HCT116 (cell line): ENCODE measurements around the gene GIPC3. TPM values are rescaled to one million over a fixed set of nuclear protein-coding genes. Genes with fewer than 3 reads are reported as not detected.

ENCODE experiments used
- ATAC-seq: fragments of 200-7000 bp; cut with Tn5 transposase; 2 replicates; pipeline ENCODE4 v1.9.1; 2020; ENCODE audit warnings: mild to moderate bottlenecking, moderate library complexity
- BruUV-seq: library from RNA; stranded (reverse); fragments of 400-500 nt; replicated peaks from 2 replicates; lab custom pipeline; 2021; lab: Mats Ljungman, UMichigan
- CTCF ChIA-PET: fragments of 300-600 bp; sonication (Branson Sonifier 250); formaldehyde crosslinking; loops from one replicate; lab custom pipeline; 2021; ENCODE audit warnings: antibody characterized with exemption; lab: Charles Lee
- POLR2A ChIA-PET: fragments of 300-600, 350-600 bp; sonication (Branson Sonifier 250); formaldehyde crosslinking; loops from one replicate; lab custom pipeline; 2021; ENCODE audit warnings: antibody characterized with exemption; lab: Charles Lee
- RAD21 ChIA-PET, 2 experiments: fragments of 300-600 bp; sonication (Branson Sonifier 250); formaldehyde crosslinking; loops; one replicate each; lab custom pipeline; 2023; ENCODE audit warnings: low total read pairs in 2 of 2; ENCODE audit not compliant: uncharacterized antibody in 2 of 2, unreplicated experiment in 2 of 2, low non-redundant PET in 1 of 2; lab: Charles Lee
- DNase-seq: peaks from one replicate; pipeline ENCODE4 v3.0.0-alpha.2; 2010; ENCODE audit warnings: low read depth, low spot score
- H2AFZ ChIP-seq: fragments of 200-600 bp; shearing (Covaris generic), sonication (generic); 2 replicates; pipeline ENCODE4 v1.6.1; 2017; ENCODE audit warnings: low read depth, mixed run types, mixed read lengths, antibody characterized with exemption, low read length; ENCODE audit not compliant: poor library complexity, severe bottlenecking
- H3K27ac ChIP-seq: 2 replicates; pipeline ENCODE4 v1.5.1; 2012; ENCODE audit warnings: low read depth, low read length
- H3K27me3 ChIP-seq: fragments of 200-600 bp; sonication (generic); 2 replicates; pipeline ENCODE4 v1.6.1; 2016; ENCODE audit warnings: mixed run types, low read length, mixed read lengths; ENCODE audit not compliant: insufficient read depth
- H3K36me3 ChIP-seq, 2 experiments: fragments of 200-500 bp in 1 of 2; fragments of 200-600 bp in 1 of 2; sonication (Bioruptor generic) in 1 of 2; sonication (generic) in 1 of 2; 2 replicates each; pipeline versions ENCODE4 v1.5.1 to v1.6.1; 2014 to 2016; ENCODE audit warnings: low read length in 2 of 2, inconsistent platforms in 1 of 2, mixed read lengths in 1 of 2, mixed run types in 1 of 2; ENCODE audit not compliant: insufficient read depth in 2 of 2, control insufficient read depth in 1 of 2
- H3K4me1 ChIP-seq, 2 experiments: fragments of 200-600 bp in 1 of 2; sonication (generic) in 1 of 2; 2 replicates each; pipeline versions ENCODE4 v1.5.1 to v1.6.1; 2012 to 2017; ENCODE audit warnings: low read length in 2 of 2, inconsistent platforms in 1 of 2, mild to moderate bottlenecking in 1 of 2, mixed read lengths in 1 of 2, mixed run types in 1 of 2, moderate library complexity in 1 of 2; ENCODE audit not compliant: insufficient read depth in 2 of 2, control insufficient read depth in 1 of 2
- H3K4me2 ChIP-seq: fragments of 200-600 bp; sonication (generic); 2 replicates; pipeline ENCODE4 v1.6.1; 2017; ENCODE audit warnings: mixed run types, low read length, mixed read lengths
- H3K4me3 ChIP-seq, 2 experiments: fragments of 200-600 bp in 1 of 2; sonication (generic) in 1 of 2; replicated peaks in 1 of 2; 2 replicates each; pipeline ENCODE4 v1.5.1; 2011 to 2016; ENCODE audit warnings: low read length in 2 of 2, control low read depth in 1 of 2, low read depth in 1 of 2, mild to moderate bottlenecking in 1 of 2, mixed read lengths in 1 of 2, mixed run types in 1 of 2
- H3K79me2 ChIP-seq: fragments of 200-600 bp; sonication (generic); 2 replicates; pipeline ENCODE4 v1.6.1; 2017; ENCODE audit warnings: mild to moderate bottlenecking, mixed run types, low read length, moderate library complexity, mixed read lengths; ENCODE audit not compliant: insufficient read depth
- H3K9ac ChIP-seq: fragments of 200-600 bp; sonication (generic); 2 replicates; pipeline ENCODE4 v1.6.1; 2016; ENCODE audit warnings: low read length, mixed read lengths
- H3K9me2 ChIP-seq: fragments of 200-600 bp; sonication (generic), shearing (Covaris generic); 2 replicates; pipeline ENCODE4 v1.6.1; 2017; ENCODE audit warnings: mixed run types, mild to moderate bottlenecking, moderate library complexity; ENCODE audit not compliant: insufficient read depth
- H3K9me3 ChIP-seq, 2 experiments: fragments of 200-500 bp in 1 of 2; fragments of 200-600 bp in 1 of 2; sonication (Bioruptor generic) in 1 of 2; sonication (generic) in 1 of 2; 2 replicates each; pipeline ENCODE4 v1.6.1; 2014 to 2017; ENCODE audit warnings: low read length in 2 of 2, mixed read lengths in 2 of 2, inconsistent platforms in 1 of 2, low read depth in 1 of 2, mild to moderate bottlenecking in 1 of 2, mixed run types in 1 of 2, moderate library complexity in 1 of 2; ENCODE audit not compliant: control insufficient read depth in 1 of 2, insufficient read depth in 1 of 2
- H4K20me1 ChIP-seq: fragments of 200-600 bp; sonication (generic), shearing (Covaris generic); 2 replicates; pipeline ENCODE4 v1.6.1; 2017; ENCODE audit warnings: mixed run types, mild to moderate bottlenecking, moderate library complexity; ENCODE audit not compliant: insufficient read depth
- ELF1 ChIP-seq: IDR thresholded peaks from 2 replicates; pipeline ENCODE4 v1.6.1; 2012; ENCODE audit warnings: low read depth, borderline replicate concordance
- EZH2 ChIP-seq: fragments of 200-600 bp; sonication (generic); IDR thresholded peaks from 2 replicates; pipeline ENCODE4 v1.6.1; 2017; ENCODE audit warnings: antibody characterized with exemption, mixed run types
- FOSL1 ChIP-seq: IDR thresholded peaks from 2 replicates; pipeline ENCODE4 v1.6.1; 2012; ENCODE audit warnings: low read depth
- POLR2AphosphoS5 ChIP-seq: IDR thresholded peaks from 2 replicates; pipeline ENCODE4 v1.6.1; 2011; ENCODE audit warnings: mild to moderate bottlenecking, low read depth, low read length, moderate library complexity
- RAD21 ChIP-seq: IDR thresholded peaks from 2 replicates; pipeline ENCODE4 v1.6.1; 2012; ENCODE audit warnings: low read depth, mild to moderate bottlenecking
- SP1 ChIP-seq: IDR thresholded peaks from 2 replicates; pipeline ENCODE4 v1.6.1; 2012; ENCODE audit warnings: low read depth
- SRF ChIP-seq: IDR thresholded peaks from 2 replicates; pipeline ENCODE4 v1.6.1; 2012; ENCODE audit warnings: low read depth
- TCF7L2 ChIP-seq: IDR thresholded peaks from 2 replicates; pipeline ENCODE4 v1.7.0; 2011; ENCODE audit warnings: borderline replicate concordance, inconsistent platforms; ENCODE audit not compliant: insufficient read depth, insufficient read length; ENCODE audit errors: extremely low read depth
- ZNF274 ChIP-seq: fragments of 200-500 bp; sonication (Bioruptor generic); IDR thresholded peaks from 2 replicates; pipeline ENCODE4 v1.6.1; 2014; ENCODE audit warnings: mild to moderate bottlenecking, low read depth, low read length, inconsistent platforms
- intact Hi-C: fragments of 100-400 bp; cut with micrococcal nuclease; formaldehyde crosslinking; loops from 2 replicates; pipeline ENCODE4 v1.10.0; 2022
- total RNA-seq: library from RNA; stranded (reverse); gene quantifications from one replicate; pipeline ENCODE4 v1.2.1, GENCODE V29; 2021; ENCODE audit not compliant: unreplicated experiment
- TF ChIP-seq, protein P1 (sequence below): IDR thresholded peaks from 2 replicates; pipeline ENCODE4 v1.6.1; 2012
- TF ChIP-seq, protein P2 (sequence below): IDR thresholded peaks from 2 replicates; pipeline ENCODE4 v1.6.1; 2012; ENCODE audit warnings: low read depth

GIPC3 gene
- total RNA-seq, 1 experiment from 2014 or later, result not detected

DNA sequence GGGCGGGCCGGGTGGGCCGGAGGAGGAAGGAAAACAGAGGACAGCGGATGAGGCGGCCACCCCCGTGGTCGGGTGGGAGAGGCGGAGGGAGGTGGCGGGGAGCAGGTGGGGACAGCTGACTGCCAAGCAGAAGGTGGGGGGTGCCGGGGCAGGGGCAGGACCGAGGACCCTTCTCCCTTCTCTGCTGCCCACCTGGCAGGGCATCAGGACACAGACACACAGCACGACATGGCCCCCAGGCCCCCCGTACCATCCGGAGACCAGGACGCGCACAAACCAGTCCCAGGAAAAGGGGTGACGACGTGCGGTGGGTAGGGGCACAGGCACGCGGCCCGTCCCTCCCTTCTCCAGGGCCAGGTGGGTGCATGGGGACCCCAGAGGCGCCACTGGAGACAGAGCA, 52.3 kb downstream of the GIPC3 start (continued):
- TF ChIP-seq RAD21 (no peak), FOSL1 (no peak), SP1 (no peak)

DNA sequence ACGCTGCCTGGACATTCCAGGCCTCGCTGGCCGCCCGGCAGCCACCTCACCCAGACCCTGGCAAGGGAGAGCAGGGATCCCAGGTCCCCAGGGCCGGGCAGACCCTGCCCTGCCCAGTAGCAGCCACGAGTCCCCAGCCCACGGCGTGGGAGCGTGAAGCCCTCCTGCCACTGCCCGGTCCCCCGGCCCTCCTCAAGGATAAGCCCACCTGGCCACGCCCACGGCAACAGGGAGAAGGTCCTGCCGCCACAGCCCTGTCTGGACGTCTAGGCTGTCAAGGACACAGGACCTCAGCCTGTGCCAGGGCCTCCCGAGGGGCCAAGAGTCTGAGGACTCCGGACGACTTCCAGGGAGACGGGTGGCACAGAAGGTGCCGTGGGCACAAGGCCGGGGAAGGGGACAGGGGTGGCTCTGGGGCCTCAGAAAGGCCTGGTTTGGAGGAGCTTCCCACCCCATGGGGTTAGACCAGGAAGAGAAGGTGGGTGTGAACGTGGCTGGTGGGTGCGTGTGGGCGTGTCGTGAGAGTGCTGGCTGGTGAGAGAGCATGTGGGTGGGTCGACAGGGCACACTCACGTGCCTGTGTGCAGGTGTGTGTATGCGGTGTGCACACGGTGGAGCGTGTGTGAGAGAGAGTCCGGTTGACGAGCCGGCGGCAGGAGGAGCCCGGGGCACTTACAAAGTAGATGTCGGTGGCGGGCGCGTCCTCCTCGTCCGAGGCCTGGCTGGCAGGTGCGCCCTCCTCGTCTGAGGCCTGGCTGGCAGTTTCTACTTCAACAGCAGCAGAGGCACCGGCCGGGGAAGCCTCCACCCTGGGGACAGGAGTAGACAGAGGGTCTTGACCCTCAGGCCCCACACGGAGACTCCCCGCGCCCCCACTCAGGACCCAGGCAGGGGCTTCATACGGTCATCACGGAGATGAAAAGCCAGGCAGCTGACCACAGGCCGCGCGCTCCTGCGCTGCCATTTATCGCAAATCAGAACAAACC, 53.2 kb downstream of the GIPC3 start:
- POLR2A ChIA-PET, result no interaction called here
- RAD21 ChIA-PET, result no interaction called here
- no peaks in the 10 kb centered on the region for H3K27me3 ChIP-seq
- TF ChIP-seq POLR2AphosphoS5 (no peak), ZNF274 (no peak), ELF1 (no peak), SRF (no peak), TCF7L2 (no peak), EZH2 (no peak)
- TF ChIP-seq, protein P1, sequence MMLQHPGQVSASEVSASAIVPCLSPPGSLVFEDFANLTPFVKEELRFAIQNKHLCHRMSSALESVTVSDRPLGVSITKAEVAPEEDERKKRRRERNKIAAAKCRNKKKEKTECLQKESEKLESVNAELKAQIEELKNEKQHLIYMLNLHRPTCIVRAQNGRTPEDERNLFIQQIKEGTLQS, result no peak
- TF ChIP-seq, protein P2, sequence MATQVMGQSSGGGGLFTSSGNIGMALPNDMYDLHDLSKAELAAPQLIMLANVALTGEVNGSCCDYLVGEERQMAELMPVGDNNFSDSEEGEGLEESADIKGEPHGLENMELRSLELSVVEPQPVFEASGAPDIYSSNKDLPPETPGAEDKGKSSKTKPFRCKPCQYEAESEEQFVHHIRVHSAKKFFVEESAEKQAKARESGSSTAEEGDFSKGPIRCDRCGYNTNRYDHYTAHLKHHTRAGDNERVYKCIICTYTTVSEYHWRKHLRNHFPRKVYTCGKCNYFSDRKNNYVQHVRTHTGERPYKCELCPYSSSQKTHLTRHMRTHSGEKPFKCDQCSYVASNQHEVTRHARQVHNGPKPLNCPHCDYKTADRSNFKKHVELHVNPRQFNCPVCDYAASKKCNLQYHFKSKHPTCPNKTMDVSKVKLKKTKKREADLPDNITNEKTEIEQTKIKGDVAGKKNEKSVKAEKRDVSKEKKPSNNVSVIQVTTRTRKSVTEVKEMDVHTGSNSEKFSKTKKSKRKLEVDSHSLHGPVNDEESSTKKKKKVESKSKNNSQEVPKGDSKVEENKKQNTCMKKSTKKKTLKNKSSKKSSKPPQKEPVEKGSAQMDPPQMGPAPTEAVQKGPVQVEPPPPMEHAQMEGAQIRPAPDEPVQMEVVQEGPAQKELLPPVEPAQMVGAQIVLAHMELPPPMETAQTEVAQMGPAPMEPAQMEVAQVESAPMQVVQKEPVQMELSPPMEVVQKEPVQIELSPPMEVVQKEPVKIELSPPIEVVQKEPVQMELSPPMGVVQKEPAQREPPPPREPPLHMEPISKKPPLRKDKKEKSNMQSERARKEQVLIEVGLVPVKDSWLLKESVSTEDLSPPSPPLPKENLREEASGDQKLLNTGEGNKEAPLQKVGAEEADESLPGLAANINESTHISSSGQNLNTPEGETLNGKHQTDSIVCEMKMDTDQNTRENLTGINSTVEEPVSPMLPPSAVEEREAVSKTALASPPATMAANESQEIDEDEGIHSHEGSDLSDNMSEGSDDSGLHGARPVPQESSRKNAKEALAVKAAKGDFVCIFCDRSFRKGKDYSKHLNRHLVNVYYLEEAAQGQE, result no peak
- TF ChIP-seq, all 23 proteins: peak for 0
- no peaks in the 10 kb centered on the region for H3K79me2 ChIP-seq
- BruUV-seq, result no TSS peak
- H3K4me2 ChIP-seq, result no peak overlapping the region
- no peak overlapping the region for H2AFZ ChIP-seq
- ATAC-seq (no peak), DNase-seq (no peak)
- H3K4me1 ChIP-seq, result peaks cover 3 to 10% of the 10 kb centered on the region in 2 experiments; a peak in 3 of 4 replicates
- H3K9me2 ChIP-seq, result no peaks in the 10 kb centered on the region
- CTCF ChIA-PET, result no interaction called here
- intact Hi-C loops, result no loop called here
- no peak overlapping the region for H3K4me3 ChIP-seq
- H3K27ac ChIP-seq, result no peak overlapping the region
- no peaks in the 10 kb centered on the region for H3K9me3 ChIP-seq
- H4K20me1 ChIP-seq, result no peaks in the 10 kb centered on the region
- H3K36me3 ChIP-seq, result no peaks in the 10 kb centered on the region; a peak in 1 of 4 replicates
- no peak overlapping the region for H3K9ac ChIP-seq
